Cardiac septum (tissue), 1 donor: ENCODE results near the gene C6orf136. TPM values are rescaled to one million over a fixed set of nuclear protein-coding genes. Genes with fewer than 3 reads are reported as not detected.

ENCODE experiments used
- DNase-seq: peaks from one replicate; pipeline ENCODE4 v3.0.0-alpha.2; 2020; ENCODE audit warnings: low spot score
- intact Hi-C: fragments of 100-400 bp; cut with DNase I; formaldehyde crosslinking; loops from one replicate; pipeline ENCODE4 v1.14.0; 2022
- long read RNA-seq: library from polyadenylated mRNA; unstranded; transcript quantifications from one replicate; pipeline ENCODE4 v2.0.0, GENCODE V29; 2021
- total RNA-seq: library from RNA; stranded (reverse); fragmentation: NEBNext Ultra II Directional; extraction: Animal tissue kit (Norgen Biotek cat#: 25700); gene quantifications from one replicate; pipeline ENCODE4 v1.2.1, GENCODE V29; 2021
- donor health status: DM: no; HTN: no; CAD: no.

The C6orf136 gene, protein sequence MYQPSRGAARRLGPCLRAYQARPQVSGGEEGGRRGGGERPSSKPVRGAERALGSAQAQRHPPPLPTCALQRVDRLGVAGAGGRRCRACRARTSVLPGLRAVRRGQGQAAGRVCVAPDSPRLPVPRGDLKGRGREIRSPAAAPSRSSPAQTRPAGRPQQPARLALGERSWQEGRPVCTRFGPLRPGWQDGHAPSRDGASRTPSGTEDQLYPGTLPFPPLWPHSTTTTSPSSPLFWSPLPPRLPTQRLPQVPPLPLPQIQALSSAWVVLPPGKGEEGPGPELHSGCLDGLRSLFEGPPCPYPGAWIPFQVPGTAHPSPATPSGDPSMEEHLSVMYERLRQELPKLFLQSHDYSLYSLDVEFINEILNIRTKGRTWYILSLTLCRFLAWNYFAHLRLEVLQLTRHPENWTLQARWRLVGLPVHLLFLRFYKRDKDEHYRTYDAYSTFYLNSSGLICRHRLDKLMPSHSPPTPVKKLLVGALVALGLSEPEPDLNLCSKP
- 49.1 TPM for total RNA-seq
- long read RNA-seq, transcript C6orf136-201 (6 exons, 1,978 nt) = minor isoform, 7 of 45 reads
- long read RNA-seq, transcript C6orf136-203 (6 exons, 1,402 nt) = major isoform, 16 of 45 reads
- long read RNA-seq, partial matches to known transcripts = 16 of 45 reads
- long read RNA-seq, other reads (novel, unspliced or antisense) = 6 of 45 reads

DNA sequence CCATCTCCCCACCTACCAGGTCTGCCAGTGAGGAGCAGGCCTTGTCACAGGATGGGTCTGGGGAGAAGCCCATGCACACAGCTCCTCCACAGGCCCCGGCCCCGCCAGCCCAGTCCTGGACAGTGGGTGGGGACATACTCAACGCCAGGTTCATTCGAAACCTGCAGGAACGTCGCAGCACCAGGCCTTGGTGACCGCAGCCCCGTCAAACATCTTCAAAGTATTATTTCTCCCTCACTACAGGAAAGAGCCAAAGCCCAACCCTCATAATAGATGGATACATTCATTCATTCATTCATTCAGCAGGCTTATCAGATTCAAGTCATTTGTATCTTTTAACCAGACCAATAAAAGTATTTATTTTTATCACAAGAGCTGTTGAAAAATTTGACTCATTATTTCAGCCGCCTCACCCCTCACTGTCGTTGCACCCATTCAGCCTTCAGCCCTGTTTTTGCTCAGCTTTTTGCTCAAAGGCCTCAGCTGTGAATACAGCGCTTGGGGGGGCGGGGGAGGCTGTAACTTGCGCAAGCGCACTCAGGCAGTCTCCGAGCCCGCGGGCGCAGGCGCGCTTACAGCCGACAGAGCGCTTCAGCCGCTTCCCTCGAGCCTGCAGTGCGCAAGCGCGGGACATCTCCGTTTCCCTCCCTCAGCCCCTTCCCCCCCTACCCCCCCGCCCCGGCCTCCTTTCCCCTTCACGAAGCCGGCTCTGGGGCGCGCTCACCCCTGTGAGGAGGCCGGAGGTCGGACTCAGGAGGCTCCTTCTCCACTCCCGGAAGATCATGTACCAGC is at the start of gene C6orf136:
Gene C6orf136 (plus strand): TSS at position 684 of the 792 bp plus-strand sequence. CDS start 99 bp downstream, at position 783.
- intact Hi-C loops = no loop called here
- peak; percentile 97 for DNase-seq

DNA sequence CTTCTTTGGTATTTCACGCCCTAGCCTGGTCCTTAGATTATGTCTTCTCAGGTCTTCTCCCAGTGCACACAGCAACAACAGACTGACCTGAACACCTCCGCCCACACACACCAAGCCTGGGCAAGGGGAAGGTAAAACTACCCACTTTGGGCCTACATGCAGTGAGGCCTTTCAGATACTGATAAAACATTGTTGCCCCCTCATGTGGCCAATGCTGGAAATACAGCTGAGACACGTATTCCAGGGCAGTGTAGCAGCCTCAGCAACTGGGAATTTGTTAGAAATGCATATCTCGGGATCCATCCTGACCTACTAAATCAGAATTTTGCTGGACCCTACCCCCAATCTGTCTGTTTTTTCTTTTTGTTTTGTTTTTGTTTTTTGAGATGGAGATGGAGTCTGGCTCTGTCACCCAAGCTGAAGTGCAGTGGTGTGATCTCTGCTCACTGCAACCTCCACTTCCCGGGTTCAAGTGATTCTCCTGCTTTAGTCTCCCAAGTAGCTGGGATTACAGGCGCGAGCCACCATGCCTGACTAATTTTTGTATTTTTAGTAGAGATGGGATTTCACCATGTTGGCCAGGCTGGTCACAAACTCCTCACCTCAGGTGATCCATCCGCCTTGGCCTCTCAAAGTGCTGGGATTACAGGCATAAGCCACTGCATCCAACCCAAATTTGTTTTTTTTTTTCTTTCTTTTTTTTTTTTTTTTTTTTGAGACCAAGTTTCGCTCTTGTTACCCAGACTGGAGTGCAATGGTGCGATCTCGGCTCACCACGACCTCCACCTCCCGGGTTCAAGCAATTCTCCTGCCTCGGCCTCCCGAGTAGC is 49.4 kb upstream of the C6orf136 start:
- intact Hi-C loops = loop anchor here (5.0 kb wide), 1 partner anchor 55 kb away; no protein-coding TSS in a partner anchor
- peak; percentile 78 for DNase-seq

DNA sequence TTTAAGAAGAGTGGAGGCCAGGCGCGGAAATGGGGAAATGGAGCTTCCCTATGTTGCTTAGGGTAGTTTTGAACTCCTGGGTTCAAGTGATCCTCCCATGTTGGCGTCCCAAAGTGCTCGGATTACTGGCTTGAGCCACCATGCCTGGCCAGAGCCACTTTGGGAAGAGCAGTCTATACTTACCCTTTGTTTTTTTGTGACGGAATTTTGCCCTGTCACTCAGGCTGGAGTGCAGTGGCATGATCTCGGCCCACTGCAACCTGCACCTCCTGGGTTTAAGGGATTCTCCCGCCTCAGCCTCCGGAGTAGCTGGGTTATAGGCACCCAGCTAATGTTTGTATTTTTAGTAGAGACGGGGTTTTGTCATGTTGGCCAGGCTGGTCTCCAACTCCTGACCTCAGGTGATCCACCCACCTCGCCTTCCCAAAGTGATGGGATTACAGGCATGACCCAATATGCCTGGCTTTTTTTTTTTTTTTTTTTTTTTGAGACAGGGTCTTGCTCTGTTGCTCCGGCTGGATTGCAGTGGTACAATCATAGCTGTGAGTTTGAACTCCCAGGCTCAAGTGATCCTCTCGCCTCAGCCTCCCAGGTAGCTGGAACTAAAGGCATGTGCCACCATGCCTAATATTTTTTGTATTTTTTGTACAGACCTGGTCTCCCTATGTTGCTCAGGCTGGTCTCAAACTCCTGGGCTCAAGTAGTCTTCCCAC is 47.9 kb upstream of the C6orf136 start:
- intact Hi-C loops = loop anchor here (5.0 kb wide), 1 partner anchor 57 kb away; no protein-coding TSS in a partner anchor

DNA sequence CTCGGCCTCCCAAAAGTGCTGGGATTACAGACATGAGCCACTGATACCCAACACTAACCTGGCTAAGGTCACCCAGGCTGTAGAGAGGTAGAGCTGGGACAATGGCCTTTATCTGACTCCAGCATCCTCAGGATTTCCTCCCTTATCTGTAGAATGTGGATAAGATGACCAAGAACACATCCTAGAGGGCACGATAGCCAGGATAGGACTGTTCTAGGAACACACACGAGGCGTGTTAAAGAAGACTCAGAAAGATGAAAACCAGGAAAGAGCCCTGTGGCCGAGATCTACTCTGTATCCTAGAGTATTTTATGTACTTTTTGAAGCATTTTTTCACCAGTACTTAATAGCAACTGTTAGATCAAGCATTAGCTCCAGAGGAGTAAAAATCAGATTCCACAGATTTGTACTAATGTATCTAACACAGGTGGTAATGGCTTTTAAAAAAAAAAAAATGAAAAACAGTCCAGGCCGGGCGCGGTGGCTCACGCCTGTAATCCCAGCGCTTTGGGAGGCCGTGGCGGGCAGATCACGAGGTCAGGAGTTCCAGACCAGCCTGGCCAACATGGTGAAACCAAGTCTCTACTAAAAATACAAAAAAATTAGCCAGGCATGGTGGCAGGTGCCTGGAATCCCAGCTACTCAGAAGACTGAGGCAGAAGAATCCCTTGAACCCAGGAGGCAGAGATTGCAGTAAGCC is 47.2 kb upstream of the C6orf136 start:
- DNase-seq = no peak
- intact Hi-C loops = loop anchor here (5.0 kb wide), 2 partner anchors 57 to 117 kb away; no protein-coding TSS in a partner anchor

More for the DNA sequence above, 47.9 kb upstream of the C6orf136 start:
- no peak for DNase-seq

DNA sequence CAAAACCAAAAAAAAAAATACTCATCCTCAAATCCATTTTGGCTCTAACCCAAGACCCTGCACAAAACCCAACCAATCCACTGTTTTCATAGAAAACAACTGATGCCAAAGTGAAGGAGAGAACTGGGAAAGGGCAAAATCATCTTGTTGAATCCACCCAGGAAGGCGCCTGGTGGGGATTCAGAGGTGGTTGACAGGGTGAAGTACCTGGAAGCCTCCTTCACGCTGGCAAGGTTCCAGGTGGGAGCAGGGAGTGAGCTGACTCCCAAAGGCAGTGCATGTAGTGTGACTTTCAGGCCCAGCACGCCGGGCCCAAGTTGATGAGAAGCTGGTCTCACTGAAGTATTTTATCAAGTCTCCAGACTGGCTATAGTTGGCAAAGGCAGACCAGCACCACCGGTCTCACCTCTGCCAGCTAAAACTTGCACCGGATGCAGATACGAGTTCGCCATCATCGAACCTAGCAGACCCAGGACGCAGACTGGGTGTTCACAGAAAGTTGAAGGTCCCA is 46.4 kb upstream of the C6orf136 start:
- no peak for DNase-seq
- intact Hi-C loops = loop anchor here (5.0 kb wide), 1 partner anchor 118 kb away; no protein-coding TSS in a partner anchor

DNA sequence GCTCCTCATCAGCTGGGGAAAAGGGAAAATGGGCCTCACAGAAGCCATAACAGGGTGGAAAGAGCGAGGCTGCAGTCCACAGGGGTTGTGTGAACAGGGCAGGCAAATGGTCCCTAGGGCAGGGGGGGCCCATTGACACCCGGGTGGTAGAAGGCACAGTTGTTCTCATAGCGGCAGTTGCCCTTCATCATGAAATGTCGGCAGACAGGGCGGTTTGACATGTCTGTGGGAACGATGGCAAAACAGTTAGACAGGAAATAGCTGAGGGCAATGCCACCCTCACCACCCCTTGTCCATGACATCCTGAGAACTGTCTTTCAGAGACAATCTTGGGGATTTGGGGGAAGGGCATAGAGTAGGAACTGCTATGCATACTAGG is 45.5 kb upstream of the C6orf136 start:
- intact Hi-C loops = loop anchor here (5.0 kb wide), 1 partner anchor 119 kb away; no protein-coding TSS in a partner anchor
- no peak for DNase-seq

DNA sequence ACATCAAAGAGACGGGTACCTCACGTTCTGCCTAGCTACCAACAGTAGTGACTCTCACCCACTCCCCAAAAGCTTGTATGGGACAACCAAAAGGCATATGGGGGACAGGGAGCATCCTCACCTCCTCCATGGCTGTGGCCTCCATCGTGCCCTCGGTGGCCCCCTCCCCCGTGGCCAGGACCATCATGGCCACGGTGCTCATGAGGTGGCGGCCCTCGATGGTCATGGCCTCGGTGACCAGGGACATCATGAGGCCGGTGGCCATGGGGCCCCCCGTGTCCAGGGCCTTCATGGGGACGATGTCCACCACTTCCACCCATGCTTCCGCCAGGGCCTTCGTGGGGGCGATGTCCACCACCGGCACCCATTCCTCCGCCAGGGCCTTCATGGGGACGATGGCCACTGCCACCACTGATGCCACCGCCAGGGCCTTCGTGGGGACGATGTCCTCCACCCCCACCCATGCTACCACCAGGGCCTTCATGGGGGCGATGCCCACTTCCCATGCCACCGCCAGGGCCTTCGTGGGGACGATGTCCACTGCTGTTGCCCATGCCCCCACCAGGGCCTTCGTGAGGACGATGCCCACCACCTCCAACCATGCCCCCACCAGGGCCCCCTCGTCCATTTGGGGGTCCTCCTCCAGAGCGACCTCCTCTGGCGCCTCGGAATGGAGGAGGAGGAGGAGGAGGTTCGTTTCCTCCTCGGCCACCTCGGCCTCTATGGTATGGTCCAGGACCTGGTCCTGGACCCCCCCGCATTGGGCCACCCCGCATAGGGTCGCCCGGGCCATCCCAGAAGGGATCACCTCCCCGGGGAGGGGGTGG is 44.9 kb upstream of the C6orf136 start:
- no peak for DNase-seq
- intact Hi-C loops = loop anchor here (5.0 kb wide), 1 partner anchor 120 kb away; no protein-coding TSS in a partner anchor

DNA sequence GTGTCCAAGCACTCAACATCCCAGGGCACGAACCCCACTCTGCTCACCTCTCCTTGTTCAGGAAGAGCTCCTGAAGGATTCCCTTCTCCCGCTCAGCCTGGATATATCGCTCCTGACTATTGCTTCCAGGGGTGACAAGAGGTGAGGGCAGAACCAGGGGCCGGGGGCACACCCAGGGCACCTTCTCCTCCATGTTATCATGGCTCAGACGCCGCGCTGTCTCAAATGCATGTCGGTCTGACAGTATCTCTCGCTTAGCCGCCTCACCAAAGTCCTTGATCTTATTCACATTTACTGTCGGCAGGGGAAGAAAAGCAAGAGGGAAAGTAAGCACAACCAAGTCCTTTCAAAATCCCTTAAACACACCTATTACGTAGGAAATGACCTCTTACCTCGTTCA is 43.0 kb upstream of the C6orf136 start:
- intact Hi-C loops = loop anchor here (5.0 kb wide), 1 partner anchor 122 kb away; no protein-coding TSS in a partner anchor
- DNase-seq = no peak

DNA sequence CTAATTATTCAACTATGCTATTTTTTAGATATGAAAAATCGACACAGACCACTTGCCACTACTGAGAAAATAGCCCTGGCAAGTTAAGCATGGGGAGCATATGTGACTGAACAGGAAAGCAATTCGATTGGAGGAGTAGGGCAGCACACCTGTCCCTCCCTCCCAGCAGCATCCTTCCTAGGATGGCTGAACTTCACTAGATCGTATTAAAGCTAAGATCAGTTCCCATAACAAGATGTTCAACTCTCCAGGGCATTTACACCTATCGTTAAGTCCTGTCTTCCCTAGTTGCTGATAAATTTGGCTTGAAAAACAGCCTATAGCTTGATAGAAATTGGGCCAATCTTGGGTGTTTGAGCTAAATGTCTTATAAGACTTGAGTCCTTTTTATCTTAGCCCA is 36.9 kb upstream of the C6orf136 start:
- intact Hi-C loops = no loop called here
- no peak for DNase-seq

DNA sequence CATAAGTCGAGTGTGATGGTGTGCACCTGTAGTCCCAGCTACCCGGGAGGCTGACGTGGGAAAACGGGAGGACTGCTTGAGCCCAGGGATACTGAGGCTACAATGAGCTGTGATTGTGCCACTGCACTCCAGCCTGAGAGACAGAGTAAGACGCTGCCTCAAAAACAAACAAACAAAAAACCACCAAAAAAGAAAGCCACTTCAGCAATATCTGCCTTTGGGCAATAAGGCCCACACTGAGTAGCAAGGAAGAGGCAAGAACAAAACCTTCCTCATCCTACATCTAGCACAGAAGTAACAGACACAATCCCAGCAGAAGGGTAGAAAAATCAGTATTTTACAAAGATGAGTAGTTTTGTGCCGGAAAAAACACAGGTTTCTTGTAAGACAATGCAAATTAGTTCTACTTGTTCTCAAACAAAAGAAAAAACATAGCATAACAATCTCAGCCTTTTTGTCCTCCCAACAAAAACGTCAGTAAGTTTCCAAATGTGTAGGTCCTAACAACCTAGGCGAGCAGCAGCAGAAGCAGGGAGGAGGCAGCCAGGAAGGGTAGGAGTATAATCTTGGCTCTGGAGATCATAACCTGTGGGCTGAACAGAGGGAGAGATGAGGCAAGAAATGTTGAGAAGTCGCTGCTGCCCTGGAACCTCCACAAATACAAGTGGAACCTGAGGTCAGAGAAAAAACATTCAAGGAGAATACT is 35.6 kb upstream of the C6orf136 start:
- DNase-seq = no peak
- intact Hi-C loops = no loop called here

DNA sequence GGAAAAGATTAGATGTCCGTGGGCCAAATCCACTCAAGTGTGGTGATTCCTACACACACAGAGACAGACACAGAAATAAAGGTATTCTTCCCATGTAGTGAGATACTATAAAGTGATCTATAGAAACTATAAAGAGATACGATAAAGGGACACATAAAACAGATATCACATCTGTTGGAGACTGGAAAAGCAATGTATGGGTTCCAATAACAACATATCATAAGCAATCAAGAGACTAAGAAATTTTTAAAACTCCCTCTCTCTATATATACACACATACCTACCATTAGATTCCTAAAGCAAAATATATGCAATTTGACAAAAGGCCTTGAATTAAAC is 35.1 kb upstream of the C6orf136 start:
- DNase-seq = no peak
- intact Hi-C loops = no loop called here

DNA sequence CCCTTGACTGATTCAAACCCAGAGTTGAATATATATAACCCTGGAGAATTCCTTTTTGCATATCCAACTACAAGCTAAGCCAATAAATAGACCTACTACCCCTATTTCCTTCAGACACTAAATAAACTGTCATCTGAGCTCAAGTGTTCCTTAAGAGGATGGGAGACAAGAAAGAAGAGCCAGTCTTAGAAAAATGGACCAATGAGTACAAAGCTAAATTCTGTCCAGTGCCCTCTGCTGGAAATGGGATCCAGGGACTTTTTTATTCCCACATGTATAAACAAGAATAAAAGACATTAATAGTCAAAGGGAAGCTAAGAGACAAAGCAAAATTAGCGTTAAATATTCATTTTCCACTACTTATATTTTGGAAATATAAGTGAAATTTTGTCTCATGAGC is 34.7 kb upstream of the C6orf136 start:
- intact Hi-C loops = no loop called here
- DNase-seq = no peak

DNA sequence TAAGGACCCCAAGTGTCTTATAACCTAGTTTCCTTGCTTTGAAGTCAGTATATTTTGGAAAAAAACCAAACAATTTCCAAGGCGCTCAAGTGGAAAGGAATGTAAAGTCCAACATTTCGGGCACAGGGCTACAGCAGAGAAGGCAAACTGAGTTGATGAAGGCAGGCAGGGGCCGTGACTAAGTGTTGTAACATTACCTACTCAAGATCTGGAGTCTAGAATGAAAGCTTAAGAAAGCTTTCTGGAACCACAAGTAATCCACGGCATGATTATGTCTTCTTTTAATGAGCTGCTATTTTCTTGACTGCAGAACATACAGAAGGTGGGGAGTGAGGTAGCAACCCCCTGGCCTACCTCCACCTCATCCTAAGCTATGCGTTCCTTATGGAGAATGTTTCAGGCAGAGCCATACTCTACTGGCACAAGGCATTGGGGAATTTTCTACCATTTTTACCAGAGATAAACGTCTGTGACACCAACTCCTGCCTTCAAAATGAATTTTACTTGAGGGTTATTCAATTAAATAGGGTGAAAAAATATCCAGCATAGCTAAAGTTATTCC is 34.2 kb upstream of the C6orf136 start:
- DNase-seq = no peak
- intact Hi-C loops = no loop called here

DNA sequence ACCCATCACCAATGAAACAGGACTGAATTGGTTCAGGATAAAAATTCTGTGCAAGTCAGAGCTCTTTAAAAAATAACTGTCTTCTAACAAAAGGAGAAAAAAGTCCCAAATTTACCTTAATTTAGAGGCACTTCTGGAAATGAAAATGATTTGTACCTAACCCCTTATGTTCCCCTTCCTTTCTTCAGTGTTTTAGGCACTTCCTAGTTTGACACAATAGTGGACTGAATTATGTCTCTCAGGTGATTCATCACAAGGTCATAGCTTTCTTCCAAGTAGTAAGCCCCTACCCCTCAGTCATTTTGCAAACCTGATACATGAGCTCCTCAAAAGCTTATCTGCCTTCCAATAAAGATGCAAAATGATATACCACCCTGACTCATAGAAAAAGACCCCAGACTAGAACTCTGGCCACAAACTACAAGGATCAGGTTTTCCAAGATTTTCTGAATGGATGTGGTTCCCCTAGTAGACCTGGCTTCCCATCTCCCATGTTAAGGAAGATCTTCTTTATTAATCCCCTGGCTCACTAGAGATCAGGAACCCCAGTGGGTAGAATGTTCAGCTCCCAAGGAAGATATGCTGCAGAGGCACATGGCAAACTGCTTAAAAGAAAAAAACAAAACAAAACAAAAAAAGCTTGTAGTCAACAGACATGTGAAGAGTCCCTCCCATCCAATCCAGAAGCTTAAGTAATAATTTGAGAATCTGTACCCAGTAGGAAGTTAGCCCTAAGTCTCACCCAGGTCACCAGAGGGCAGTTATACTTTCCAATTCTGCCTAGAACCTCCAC is 33.5 kb upstream of the C6orf136 start:
- intact Hi-C loops = no loop called here
- DNase-seq = no peak
